Cardiac atrium fibroblast (primary cell): ENCODE measurements around the gene GPR62. TPM values are rescaled to one million over a fixed set of nuclear protein-coding genes. Genes with fewer than 3 reads are reported as not detected.

Experiments used
- total RNA-seq: library from RNA; depleted of rRNA; stranded (reverse); fragments of >200 nt; gene quantifications from 2 replicates; pipeline ENCODE4 v1.2.3, GENCODE V29; 2015

GPR62 gene, protein sequence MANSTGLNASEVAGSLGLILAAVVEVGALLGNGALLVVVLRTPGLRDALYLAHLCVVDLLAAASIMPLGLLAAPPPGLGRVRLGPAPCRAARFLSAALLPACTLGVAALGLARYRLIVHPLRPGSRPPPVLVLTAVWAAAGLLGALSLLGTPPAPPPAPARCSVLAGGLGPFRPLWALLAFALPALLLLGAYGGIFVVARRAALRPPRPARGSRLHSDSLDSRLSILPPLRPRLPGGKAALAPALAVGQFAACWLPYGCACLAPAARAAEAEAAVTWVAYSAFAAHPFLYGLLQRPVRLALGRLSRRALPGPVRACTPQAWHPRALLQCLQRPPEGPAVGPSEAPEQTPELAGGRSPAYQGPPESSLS
- not detected in 2 replicates for total RNA-seq

DNA sequence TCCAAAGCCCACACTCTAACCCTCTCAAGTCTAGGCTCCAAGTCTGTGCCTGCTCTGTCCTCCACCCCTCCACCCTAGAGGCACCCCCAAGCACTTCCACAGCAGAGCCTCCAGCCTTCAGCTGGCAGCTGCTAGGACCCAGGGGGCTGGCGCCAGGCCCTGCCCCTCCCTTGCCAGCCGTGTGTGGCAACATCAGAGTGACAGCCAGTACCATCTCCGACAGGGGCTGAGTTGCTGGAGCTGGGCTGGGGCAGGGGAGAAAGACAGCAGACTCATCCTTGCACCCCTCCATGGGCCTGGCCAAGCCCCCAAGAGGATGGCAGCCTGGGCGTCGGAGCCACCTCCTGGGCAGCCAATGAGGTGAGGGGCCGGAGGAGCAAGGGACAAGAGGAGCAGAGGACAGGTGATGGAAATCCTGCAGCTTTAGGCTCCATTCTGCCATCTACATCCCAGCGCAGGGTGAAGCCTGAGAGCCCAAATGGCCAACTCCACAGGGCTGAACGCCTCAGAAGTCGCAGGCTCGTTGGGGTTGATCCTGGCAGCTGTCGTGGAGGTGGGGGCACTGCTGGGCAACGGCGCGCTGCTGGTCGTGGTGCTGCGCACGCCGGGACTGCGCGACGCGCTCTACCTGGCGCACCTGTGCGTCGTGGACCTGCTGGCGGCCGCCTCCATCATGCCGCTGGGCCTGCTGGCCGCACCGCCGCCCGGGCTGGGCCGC, at the start of gene GPR62:
TSS of gene GPR62 (plus strand) at position 207 of the 718 bp plus-strand sequence. CDS start at position 479, 272 bp downstream.

DNA sequence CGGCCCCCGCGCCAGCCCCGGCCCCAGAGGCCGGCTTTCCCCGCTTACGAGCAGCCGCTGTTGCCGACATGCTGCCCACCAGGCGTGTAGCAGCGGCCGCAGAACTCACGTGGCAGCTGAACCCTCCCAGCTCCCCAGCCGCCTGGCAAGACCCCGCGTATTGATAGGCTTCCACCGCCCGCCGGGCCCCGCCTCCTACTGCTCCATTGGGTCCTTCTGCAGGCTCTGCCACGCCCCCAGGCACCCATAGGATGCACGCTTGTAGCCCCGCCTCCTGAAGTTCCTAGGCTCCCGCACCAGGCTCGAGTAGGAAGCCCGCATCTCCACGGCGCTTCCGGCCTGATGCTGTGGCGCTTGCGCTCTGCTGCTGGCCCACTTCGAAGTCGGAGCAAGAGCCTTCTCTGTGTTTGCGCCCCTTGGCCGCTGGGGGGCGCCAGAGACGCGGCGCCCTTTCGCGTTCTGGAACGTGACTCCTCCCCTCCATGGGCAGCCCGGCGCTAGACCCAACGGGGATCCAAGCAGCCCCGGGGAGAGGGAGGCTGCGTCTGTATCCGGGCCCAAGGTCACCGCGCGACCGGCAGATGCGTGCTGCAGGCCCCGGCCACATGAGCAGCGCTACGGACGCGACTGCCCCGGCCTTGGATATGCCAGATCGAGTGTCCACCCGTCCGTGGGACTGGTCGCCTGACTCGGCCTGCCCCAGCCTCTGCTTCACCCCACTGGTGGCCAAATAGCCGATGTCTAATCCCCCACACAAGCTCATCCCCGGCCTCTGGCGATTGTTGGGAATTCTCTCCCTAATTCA, 13.2 kb upstream of the GPR62 start, which contains the start of the genes PARP3 and RRP9:
TSS of gene PARP3 (plus strand) at position 566 of the 805 bp plus-strand sequence. CDS start 993 bp downstream, outside the sequence.
TSS of gene RRP9 (minus strand) at position 107 of the 805 bp plus-strand sequence. CDS start at position 70, 37 bp downstream.

DNA sequence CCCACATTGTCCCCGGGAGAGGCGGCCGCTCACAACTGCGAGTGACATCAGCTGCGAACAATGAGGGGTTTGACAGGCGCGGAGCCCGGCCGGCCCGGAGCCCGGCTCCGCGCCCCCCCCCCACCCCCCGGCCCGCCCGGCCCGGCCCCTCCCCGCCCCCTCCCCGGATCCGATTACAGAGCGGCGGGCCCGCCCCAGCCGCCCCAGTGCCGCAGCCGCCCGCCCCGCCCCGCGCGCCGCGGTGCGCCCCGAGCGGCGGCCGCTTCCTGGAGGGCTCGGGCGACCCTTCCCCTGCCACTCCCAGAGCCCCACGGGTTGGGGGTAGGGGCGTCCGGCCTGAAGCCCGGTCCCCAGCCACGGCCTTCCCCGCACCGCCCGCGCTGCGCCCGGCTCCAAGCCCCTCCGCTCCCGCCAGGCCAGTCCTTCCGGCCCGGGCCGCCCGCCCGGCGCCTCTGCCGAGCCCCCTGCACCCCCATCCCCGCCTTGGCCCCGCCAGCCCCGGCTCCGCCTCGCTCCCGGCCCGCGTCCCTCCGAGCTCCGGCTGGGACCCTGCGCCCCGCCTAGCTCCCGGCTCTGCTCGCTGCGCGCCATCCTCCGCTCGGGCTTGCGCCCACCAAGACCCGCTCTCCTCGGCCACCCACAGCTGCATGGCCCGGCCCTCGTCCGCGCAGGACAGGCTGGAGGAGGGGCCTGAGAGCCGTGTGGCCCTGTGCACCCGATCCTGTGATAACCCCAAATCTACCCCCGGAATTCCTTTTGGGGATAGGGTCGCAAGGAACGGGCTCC, 12.4 kb downstream of the GPR62 start, which contains the start of gene PCBP4:
TSS of gene PCBP4 (minus strand) at position 71 of the 786 bp plus-strand sequence. CDS start 6,214 bp downstream, outside the sequence.

DNA sequence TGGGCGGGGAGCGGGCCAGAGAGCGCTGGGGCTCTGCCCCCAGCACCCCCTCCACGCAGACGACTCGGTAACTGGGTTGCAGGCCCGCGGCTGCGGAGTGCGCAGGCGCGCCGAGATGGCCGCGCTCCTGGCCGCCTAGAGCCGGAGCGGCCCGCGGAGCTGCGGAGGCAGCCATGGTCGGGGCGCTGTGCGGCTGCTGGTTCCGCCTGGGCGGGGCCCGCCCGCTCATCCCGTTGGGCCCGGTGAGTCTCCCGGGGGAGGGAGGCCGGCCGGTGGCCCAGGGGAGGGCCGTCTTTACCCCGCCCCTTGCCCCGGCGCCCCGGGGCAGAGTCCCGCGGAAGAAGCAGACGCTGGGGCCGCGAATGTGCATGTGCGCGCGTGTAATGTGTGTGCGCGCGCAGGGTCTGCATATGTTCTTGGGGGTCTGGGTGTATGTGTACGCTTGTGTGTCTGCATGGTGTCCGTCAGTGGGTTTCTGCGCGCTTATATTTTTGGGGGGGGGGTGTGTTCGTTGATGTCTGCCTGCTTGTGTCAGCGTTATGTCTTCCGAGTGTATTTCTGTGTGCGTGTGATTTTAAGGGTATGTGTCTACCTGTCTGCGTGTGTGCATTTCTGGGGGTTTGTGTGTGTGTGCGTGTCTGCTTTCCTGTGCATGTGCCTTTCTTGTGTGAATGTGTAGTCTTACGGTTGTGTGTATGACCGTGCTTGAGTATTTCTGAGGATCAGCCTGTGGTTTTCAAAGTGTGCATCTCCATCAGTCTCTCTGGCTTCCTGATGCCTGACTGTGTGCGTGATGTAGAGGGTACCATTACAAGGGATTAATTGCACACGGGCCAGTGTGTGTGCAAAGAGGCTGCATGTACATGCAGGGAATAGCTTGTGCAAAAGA, 20.0 kb downstream of the GPR62 start, which contains the start of gene ABHD14A:
TSS of gene ABHD14A (plus strand) at position 102 of the 889 bp plus-strand sequence. CDS start at position 174, 72 bp downstream.

DNA sequence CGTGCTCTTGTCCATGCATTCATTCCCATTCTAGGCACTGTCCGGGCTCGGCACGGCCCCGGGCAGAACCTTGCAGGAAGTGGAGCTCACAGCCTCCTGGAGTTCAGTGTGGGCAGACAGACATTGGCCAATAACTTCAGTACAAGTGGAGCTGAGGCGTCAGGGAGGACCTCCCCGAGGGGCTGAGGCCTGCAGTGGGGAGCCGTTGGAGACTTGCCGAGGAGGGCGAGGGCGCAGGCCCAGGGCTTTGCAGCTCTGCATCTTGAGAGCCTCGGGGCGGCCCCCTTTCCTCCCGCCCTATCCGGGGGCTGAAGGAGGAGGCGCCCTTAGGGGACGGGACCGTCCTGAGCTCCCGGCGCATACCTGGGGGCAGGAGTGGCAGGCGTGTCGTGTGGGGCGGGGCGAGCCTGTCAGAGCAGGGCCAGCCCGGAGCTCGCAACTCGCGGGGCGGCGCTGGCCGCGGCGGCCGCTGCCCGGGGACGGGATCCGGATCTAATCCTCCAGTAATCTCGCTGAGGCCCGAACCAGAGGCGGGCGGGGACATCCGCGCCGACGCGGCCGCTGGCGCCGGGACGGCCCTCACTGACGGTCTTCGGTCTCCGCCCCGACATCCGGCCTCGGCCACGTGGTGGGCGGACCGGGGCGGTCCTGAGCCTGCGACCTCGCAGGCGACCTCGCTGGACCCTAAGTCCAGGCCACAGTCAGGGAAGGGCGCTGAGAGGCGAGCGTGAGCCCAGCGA, 27.8 kb downstream of the GPR62 start, which contains the start of gene ACY1:
TSS of gene ACY1 (plus strand) at position 698 of the 740 bp plus-strand sequence. CDS start 530 bp downstream, outside the sequence.

DNA sequence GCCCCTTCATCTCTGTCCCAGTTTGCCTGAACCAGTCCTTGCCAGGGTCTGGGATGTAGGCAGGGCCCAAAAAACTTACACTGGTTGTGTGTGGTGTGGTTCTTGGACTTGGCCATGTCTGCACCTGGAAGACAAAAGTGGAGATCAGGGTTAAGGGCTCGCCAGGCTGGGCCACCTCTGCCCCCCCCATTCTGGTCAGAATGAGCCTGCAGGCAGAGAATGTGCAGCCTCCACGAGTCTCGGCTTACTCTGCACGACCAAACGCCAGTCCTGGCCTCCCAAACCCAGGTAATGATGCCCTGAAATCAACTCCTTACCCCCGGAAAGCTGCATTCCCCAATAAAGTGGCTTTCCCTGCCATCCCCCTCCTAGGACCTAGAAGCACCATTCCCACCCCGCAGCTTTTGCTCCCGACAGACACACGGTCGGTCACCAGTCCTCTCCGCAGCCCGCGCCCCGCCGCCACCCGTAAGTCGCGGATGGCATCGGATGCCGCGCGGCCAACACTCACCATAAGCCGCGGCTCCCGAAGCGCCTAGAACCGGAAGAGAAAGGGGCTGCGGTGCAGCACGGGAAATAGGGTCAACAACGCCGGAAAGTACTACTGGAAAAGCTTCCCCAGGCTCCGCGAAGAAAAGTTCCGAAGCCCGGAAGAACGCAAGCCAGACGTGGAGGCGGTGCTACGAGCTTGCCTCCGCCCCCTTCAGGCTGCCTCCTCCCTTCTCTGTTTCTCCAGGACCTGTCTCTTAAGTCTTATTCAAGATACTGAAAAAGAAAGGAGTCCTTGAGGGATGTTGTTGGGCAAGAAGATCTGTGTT, 40.4 kb downstream of the GPR62 start, which contains the start of gene RPL29:
TSS of gene RPL29 (minus strand) at position 550 of the 818 bp plus-strand sequence. CDS start at position 116, 434 bp downstream.

Other genes starting within 250 kb of the GPR62 start
- under 0.01 and 1.6 TPM in 2 replicates for gene GRM2, start 248.3 kb upstream of the GPR62 start, total RNA-seq
- gene IQCF6, start 176.1 kb upstream of the GPR62 start, total RNA-seq = not detected in 2 replicates
- not detected in 2 replicates for gene IQCF2, start 93.8 kb upstream of the GPR62 start, total RNA-seq
- gene IQCF5, start 79.8 kb upstream of the GPR62 start, total RNA-seq = not detected in 2 replicates
- gene IQCF1, start 52.0 kb upstream of the GPR62 start, total RNA-seq = not detected in 2 replicates
- gene RRP9, start 13.5 kb upstream of the GPR62 start, total RNA-seq = 21.1 and 23.0 TPM in 2 replicates
- 20.4 and 31.6 TPM in 2 replicates for gene PARP3, start 13.0 kb upstream of the GPR62 start, total RNA-seq
- gene PCBP4, start 12.1 kb downstream of the GPR62 start, total RNA-seq = 27.5 and 50.2 TPM in 2 replicates
- 43.5 and 44.7 TPM in 2 replicates for gene ABHD14B, start 18.7 kb downstream of the GPR62 start, total RNA-seq
- 20.7 and 29.2 TPM in 2 replicates for gene ABHD14A, start 19.7 kb downstream of the GPR62 start, total RNA-seq
- 52.7 and 73.5 TPM in 2 replicates for gene ACY1, start 28.2 kb downstream of the GPR62 start, total RNA-seq
- gene RPL29, start 40.5 kb downstream of the GPR62 start, total RNA-seq = 1,720 and 2,013 TPM in 2 replicates
- gene DUSP7, start 101.2 kb downstream of the GPR62 start, total RNA-seq = 12.2 and 17.1 TPM in 2 replicates
- gene POC1A, start 199.0 kb downstream of the GPR62 start, total RNA-seq = 1.1 and 4.7 TPM in 2 replicates
- gene ALAS1, start 242.8 kb downstream of the GPR62 start, total RNA-seq = 22.7 and 29.6 TPM in 2 replicates